ENCODE data around the gene MARK3. TPM values are rescaled to one million over a fixed set of nuclear protein-coding genes. Genes with fewer than 3 reads are reported as not detected.

MARK3 gene
- total RNA-seq, 2 experiments from 2014 or later = 68.4 to 69.2 TPM

- intact Hi-C loops (cut with micrococcal nuclease) = no loop called here
- no peak for TF ChIP-seq CTCF (IDR thresholded peaks at IDR 0.05)
- Mint-ChIP-seq H3K27ac (peak overlapping the region; percentile 67), H3K4me3 (peak overlapping the region; percentile 94), H3K27me3 (no peaks in the 10 kb centered on the region), H3K9me3 (no peaks in the 10 kb centered on the region), H3K4me1 (ENCODE audit: low read depth) (peaks cover 34% of the 10 kb centered on the region), H3K36me3 (ENCODE audit: low read depth) (peaks cover 13% of the 10 kb centered on the region)
- ATAC-seq = no peak
- DNase-seq = peak; percentile 58
- ChIA-PET CTCF (interaction anchor here (1.8 to 4.7 kb wide), 4 partner anchors 9 to 183 kb away, joined by 3 to 31 read pairs (median 6); no protein-coding TSS in a partner anchor), POLR2A (interaction anchor here (0.5 to 4.3 kb wide), 10 partner anchors 10 to 1873 kb away, joined by 3 to 28 read pairs (median 4); partner anchors contain the start of genes BAG5 and COA8)
These were observed 145.2 kb downstream of the MARK3 start for GRCh38 chr14:103530390-103530789.

GRCh38 chr14:103530831-103531230 is 145.6 kb downstream of the MARK3 start:
- Mint-ChIP-seq H3K4me3 (peak overlapping the region; percentile 94), H3K9me3 (no peaks in the 10 kb centered on the region), H3K27me3 (no peaks in the 10 kb centered on the region), H3K4me1 (ENCODE audit: low read depth) (peaks cover 34% of the 10 kb centered on the region), H3K36me3 (ENCODE audit: low read depth) (peaks cover 13% of the 10 kb centered on the region), H3K27ac (no peak overlapping the region)
- DNase-seq (no peak), ATAC-seq (no peak)
- POLR2A ChIA-PET = interaction anchor here (1.1 to 4.3 kb wide), 5 partner anchors 10 to 183 kb away, joined by 3 to 28 read pairs (median 7); partner anchors contain the start of genes BAG5 and COA8
- intact Hi-C loops (cut with micrococcal nuclease) = no loop called here
- CTCF ChIA-PET = interaction anchor here (1.8 to 4.7 kb wide), 4 partner anchors 10 to 182 kb away, joined by 3 to 31 read pairs (median 6); no protein-coding TSS in a partner anchor
- no peak for TF ChIP-seq CTCF (IDR thresholded peaks at IDR 0.05)

- ChIA-PET POLR2A (interaction anchor here (0.6 to 4.3 kb wide), 6 partner anchors 9 to 597 kb away, joined by 3 to 28 read pairs (median 4); partner anchors contain the start of genes BAG5 and COA8), CTCF (interaction anchor here (1.9 to 2.2 kb wide), 3 partner anchors 10 to 148 kb away, joined by 5 to 7 read pairs (median 6); no protein-coding TSS in a partner anchor)
- Mint-ChIP-seq H3K36me3 (ENCODE audit: low read depth) (peaks cover 13% of the 10 kb centered on the region), H3K27ac (no peak overlapping the region), H3K4me1 (ENCODE audit: low read depth) (peaks cover 34% of the 10 kb centered on the region), H3K27me3 (no peaks in the 10 kb centered on the region), H3K9me3 (no peaks in the 10 kb centered on the region), H3K4me3 (peak overlapping the region; percentile 94)
- intact Hi-C loops (cut with micrococcal nuclease) = no loop called here
- DNase-seq (no peak), ATAC-seq (no peak)
- TF ChIP-seq CTCF (IDR thresholded peaks at IDR 0.05) = no peak
These were observed 146.4 kb downstream of the MARK3 start for GRCh38 chr14:103531421-103532215.

- H3K27me3 Mint-ChIP-seq = no peaks in the 10 kb centered on the region
- DNase-seq = no peak
- no peak overlapping the region for H3K4me3 Mint-ChIP-seq
- peaks cover 16% of the 10 kb centered on the region for H3K36me3 Mint-ChIP-seq (ENCODE audit: low read depth)
- no peak for TF ChIP-seq CTCF (IDR thresholded peaks at IDR 0.05)
- ChIA-PET POLR2A (interaction anchor here (0.9 to 4.3 kb wide), 3 partner anchors 9 to 97 kb away, joined by 3 to 28 read pairs (median 6); partner anchors contain the start of genes BAG5 and COA8), CTCF (interaction anchor here (1.3 to 1.9 kb wide), 2 partner anchors 12 to 13 kb away, joined by 4 to 5 read pairs; no protein-coding TSS in a partner anchor)
- ATAC-seq = no peak
- H3K9me3 Mint-ChIP-seq = no peaks in the 10 kb centered on the region
- peaks cover 28% of the 10 kb centered on the region for H3K4me1 Mint-ChIP-seq (ENCODE audit: low read depth)
- no peak overlapping the region for H3K27ac Mint-ChIP-seq
- intact Hi-C loops (cut with micrococcal nuclease) = no loop called here
These were observed 147.3 kb downstream of the MARK3 start for GRCh38 chr14:103532216-103533136.
